T-cell (primary cell): Measurements from ENCODE around the gene GPR63. TPM values are rescaled to one million over a fixed set of nuclear protein-coding genes. Genes with fewer than 3 reads are reported as not detected.

Source experiments
- ATAC-seq, 4 experiments: fragments of 200-7000 bp in 3 of 4; fragments of 150-1000 bp in 1 of 4; cut with Tn5 transposase; replicated peaks in 1 of 4; 1 replicate in 3 of 4; 2 replicates in 1 of 4; pipeline ENCODE4 v1.10.0; 2021; ENCODE audit warnings: moderate library complexity in 3 of 4, mild to moderate bottlenecking in 2 of 4, moderate number of reproducible peaks in 1 of 4
- CTCF ChIA-PET, 2 donors: fragments of 300-600 bp; sonication (Branson Sonifier 250); formaldehyde crosslinking; loops; one replicate each; lab custom pipeline; 2022; ENCODE audit warnings: antibody characterized with exemption in 2 of 2; lab: Charles Lee
- POLR2A ChIA-PET, 2 donors: fragments of 300-600 bp; sonication (Branson Sonifier 250); formaldehyde crosslinking; loops; one replicate each; lab custom pipeline; 2022; ENCODE audit warnings: antibody characterized with exemption in 2 of 2; lab: Charles Lee
- DNase-seq, 35 experiments: peaks; one replicate each; pipeline versions ENCODE4 v3.0.0 to v3.0.0-alpha.2; 2013 to 2023
- H3K27ac ChIP-seq: one replicate; pipeline ENCODE4 v1.5.1; 2013; ENCODE audit warnings: low read length
- H3K27me3 ChIP-seq, 2 experiments: replicated peaks in 1 of 2; 1 replicate in 1 of 2; 2 replicates in 1 of 2; pipeline versions ENCODE4 v1.6.1 to v1.7.0; 2013; ENCODE audit warnings: low read length in 1 of 2, mixed read lengths in 1 of 2; ENCODE audit not compliant: control insufficient read depth in 2 of 2, insufficient read depth in 2 of 2; ENCODE audit errors: extremely low read depth in 1 of 2
- H3K36me3 ChIP-seq, 2 donors: 1 replicate in 1 of 2; 2 replicates in 1 of 2; pipeline versions ENCODE4 v1.6.1 to v1.7.0; 2013; ENCODE audit warnings: low read length in 1 of 2; ENCODE audit not compliant: control insufficient read depth in 2 of 2, insufficient read depth in 1 of 2; ENCODE audit errors: extremely low read depth in 1 of 2
- H3K4me1 ChIP-seq, 2 experiments: 1 replicate in 1 of 2; 2 replicates in 1 of 2; pipeline versions ENCODE4 v1.6.1 to v1.7.0; 2013; ENCODE audit warnings: low read length in 2 of 2, mixed read lengths in 1 of 2; ENCODE audit not compliant: insufficient read depth in 2 of 2, control insufficient read depth in 1 of 2; ENCODE audit errors: extremely low read depth in 1 of 2
- H3K4me3 ChIP-seq, 2 donors: 1 replicate in 1 of 2; 2 replicates in 1 of 2; pipeline versions ENCODE4 v1.5.1 to v1.7.0; 2013; ENCODE audit warnings: mild to moderate bottlenecking in 2 of 2, low read length in 1 of 2, moderate library complexity in 1 of 2; ENCODE audit not compliant: control insufficient read depth in 1 of 2; ENCODE audit errors: extremely low read depth in 1 of 2
- H3K9me3 ChIP-seq: 2 replicates; pipeline ENCODE4 v1.7.0; 2013
- H3K27ac Mint-ChIP-seq, 2 donors: one replicate each; pipeline ENCODE4 v1.8.0; 2020 to 2021; ENCODE audit warnings: mild to moderate bottlenecking in 2 of 2, mixed read lengths in 2 of 2
- H3K27me3 Mint-ChIP-seq, 2 donors: one replicate each; pipeline ENCODE4 v1.8.0; 2021 to 2022; ENCODE audit warnings: mixed read lengths in 2 of 2
- H3K36me3 Mint-ChIP-seq: one replicate; pipeline ENCODE4 v1.8.0; 2021; ENCODE audit warnings: mixed read lengths
- H3K4me1 Mint-ChIP-seq, 3 donors: one replicate each; pipeline ENCODE4 v1.8.0; 2020 to 2022; ENCODE audit warnings: mixed read lengths in 3 of 3, mild to moderate bottlenecking in 1 of 3
- H3K4me3 Mint-ChIP-seq, 3 donors: one replicate each; pipeline ENCODE4 v1.8.0; 2020 to 2022; ENCODE audit warnings: mild to moderate bottlenecking in 3 of 3, mixed read lengths in 3 of 3, moderate library complexity in 3 of 3
- H3K9me3 Mint-ChIP-seq, 3 donors: one replicate each; pipeline ENCODE4 v1.8.0; 2020 to 2022; ENCODE audit warnings: mixed read lengths in 3 of 3
- WGBS: methylation state at CpG from one replicate; pipeline ENCODE4 v1.1.5; 2013; ENCODE audit warnings: missing lambda C conversion rate; ENCODE audit not compliant: insufficient coverage; 5-methylcytosine and 5-hydroxymethylcytosine counted together
- total RNA-seq, 35 experiments: library from RNA in 6 of 35; stranded (reverse) in 6 of 35; fragments of 120-200 nt in 1 of 35; gene quantifications; one replicate each; pipeline versions ENCODE4 v1.2.1 to v1.2.4 and lab custom pipeline; 2013 to 2026

The GPR63 gene
- total RNA-seq, 5 donors from 2014 or later (not counting 1 experiment from before 2014, with no cell fraction given) = 0.25 to 0.92 (median 0.67) TPM

DNA sequence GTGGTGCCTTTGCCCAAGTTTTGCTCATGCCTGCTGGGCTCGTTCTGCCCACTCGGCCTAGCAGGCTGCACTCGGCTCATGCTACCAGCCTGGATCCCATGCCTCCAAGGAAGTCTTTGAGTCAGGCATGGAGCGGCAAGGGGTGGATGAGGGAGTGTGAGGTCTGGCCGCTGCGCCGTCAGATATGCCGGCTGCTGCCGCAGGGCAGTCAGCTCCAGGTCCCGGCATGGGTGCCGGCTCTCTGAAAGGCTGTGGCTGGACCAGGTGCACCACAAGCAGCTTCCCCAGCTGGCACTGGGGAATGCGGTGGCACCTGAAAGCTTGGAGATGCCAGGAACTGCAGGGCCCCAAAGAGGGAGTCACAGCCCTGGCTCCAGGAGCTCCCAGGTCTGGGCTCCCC, 75.5 kb downstream of the GPR63 start:
- Mint-ChIP-seq H3K4me1 (no peaks in the 10 kb centered on the region), H3K9me3 (no peaks in the 10 kb centered on the region), H3K27ac (no peak overlapping the region), H3K4me3 (no peak overlapping the region), H3K27me3 (peaks cover 0 to 2% of the 10 kb centered on the region in 2 donors), H3K36me3 (no peaks in the 10 kb centered on the region)
- H3K36me3 ChIP-seq = no peaks in the 10 kb centered on the region
- DNase-seq = no peak
- H3K4me1 ChIP-seq = no peaks in the 10 kb centered on the region
- ATAC-seq = no peak
- H3K9me3 ChIP-seq = no peaks in the 10 kb centered on the region
- POLR2A ChIA-PET = no interaction called here
- H3K27me3 ChIP-seq = peaks cover 4 to 6% of the 10 kb centered on the region in 2 experiments
- H3K27ac ChIP-seq = no peak overlapping the region
- H3K4me3 ChIP-seq = no peak overlapping the region
- CTCF ChIA-PET = no interaction called here
- WGBS = 99% methylated on average over 10 of the region's 12 CpGs

DNA sequence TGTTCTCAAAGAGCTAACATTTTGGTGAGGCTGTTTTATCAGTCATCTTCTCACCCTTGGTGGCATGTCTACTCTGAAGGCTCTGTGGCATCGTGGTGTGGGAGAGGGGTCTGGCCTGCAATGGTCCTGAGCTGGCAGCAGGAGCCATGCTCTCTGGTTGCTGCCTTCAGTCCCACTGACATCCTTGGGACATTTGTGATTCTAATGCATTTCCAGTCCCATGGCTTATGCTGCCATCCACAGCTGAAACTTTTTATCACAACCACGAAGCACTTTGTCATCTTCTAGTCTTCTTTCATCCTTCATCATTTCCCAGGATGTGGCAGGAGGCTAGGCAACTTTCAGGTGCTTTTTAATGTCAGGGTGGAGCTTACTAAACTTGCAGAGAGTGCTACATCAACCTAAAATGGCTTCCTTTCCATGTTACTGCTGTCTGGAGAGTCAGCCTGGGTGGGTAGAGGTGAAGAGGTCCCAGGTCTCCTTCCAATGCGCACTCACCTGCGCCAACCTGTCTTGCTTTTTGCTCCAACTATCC, 77.1 kb downstream of the GPR63 start:
- no peak overlapping the region for H3K4me3 ChIP-seq
- ChIA-PET POLR2A (interaction anchor here in 1 of 2 donors (0.7 kb wide), 1 partner anchor 36 kb away, joined by 4 read pairs; no protein-coding TSS in a partner anchor), CTCF (no interaction called here)
- Mint-ChIP-seq H3K9me3 (no peaks in the 10 kb centered on the region), H3K4me3 (no peak overlapping the region), H3K27me3 (peaks cover under 1 to 8% of the 10 kb centered on the region in 2 donors), H3K27ac (no peak overlapping the region), H3K4me1 (no peaks in the 10 kb centered on the region), H3K36me3 (no peaks in the 10 kb centered on the region)
- WGBS = no CpG with 5 or more reads among the region's 4 CpGs
- no peak for ATAC-seq
- DNase-seq = no peak
- H3K36me3 ChIP-seq = no peaks in the 10 kb centered on the region
- peaks cover 4 to 6% of the 10 kb centered on the region in 2 experiments for H3K27me3 ChIP-seq
- H3K27ac ChIP-seq = no peak overlapping the region
- no peaks in the 10 kb centered on the region for H3K4me1 ChIP-seq
- no peaks in the 10 kb centered on the region for H3K9me3 ChIP-seq

DNA sequence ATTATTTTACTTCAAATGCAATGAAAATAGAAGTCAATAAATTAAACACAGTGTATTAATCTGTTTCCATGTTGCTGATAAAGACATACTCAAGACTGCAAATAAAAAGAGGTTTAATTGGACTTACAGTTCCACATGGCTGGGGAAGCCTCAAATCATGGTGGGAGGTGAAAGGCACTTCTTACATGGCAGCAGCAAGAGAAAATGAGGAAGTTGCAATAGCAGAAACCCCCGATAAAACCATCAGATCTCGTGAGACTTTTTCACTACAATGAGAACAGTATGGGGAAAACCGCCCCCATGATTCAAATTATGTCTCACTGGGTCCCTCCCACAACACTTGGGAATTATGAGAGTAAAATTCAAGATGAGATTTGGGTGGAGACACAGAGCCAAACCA, 82.2 kb downstream of the GPR63 start:
- WGBS = no CpG with 5 or more reads among the region's 3 CpGs
- H3K36me3 ChIP-seq = no peaks in the 10 kb centered on the region

DNA sequence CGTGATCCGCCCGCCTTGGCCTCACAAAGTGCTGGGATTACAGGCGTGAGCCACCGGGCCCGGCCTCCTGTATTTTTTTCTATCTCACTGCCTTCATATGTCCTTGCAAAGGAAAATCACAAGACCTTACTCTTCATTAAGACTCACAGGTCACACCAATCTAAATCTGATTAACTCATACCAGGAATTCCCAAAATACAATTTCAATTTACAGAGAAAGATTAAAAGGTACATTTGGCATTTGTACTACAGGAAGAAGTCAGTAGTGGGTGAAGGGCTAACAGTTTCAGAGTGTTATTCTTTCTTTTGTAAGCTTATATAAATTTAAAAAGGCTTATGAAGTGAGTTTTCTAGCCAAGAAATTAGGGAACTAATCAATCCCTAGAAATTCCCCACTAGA, 87.4 kb downstream of the GPR63 start:
- ChIA-PET CTCF (no interaction called here), POLR2A (no interaction called here)
- 92% methylated on average over 5 of the region's 6 CpGs for WGBS

More for the DNA sequence above, 82.2 kb downstream of the GPR63 start:
- Histone ChIP-seq H3K4me3 (no peak overlapping the region), H3K27me3 (peaks cover 0 to 2% of the 10 kb centered on the region in 2 experiments), H3K9me3 (no peaks in the 10 kb centered on the region), H3K27ac (no peak overlapping the region), H3K4me1 (no peaks in the 10 kb centered on the region)
- Mint-ChIP-seq H3K36me3 (no peaks in the 10 kb centered on the region), H3K27ac (no peak overlapping the region), H3K27me3 (peaks cover 28 to 39% of the 10 kb centered on the region in 2 donors), H3K9me3 (no peaks in the 10 kb centered on the region), H3K4me1 (no peaks in the 10 kb centered on the region), H3K4me3 (no peak overlapping the region)
- ChIA-PET CTCF (no interaction called here), POLR2A (no interaction called here)
- DNase-seq (no peak), ATAC-seq (no peak)

More for the DNA sequence above, 87.4 kb downstream of the GPR63 start:
- Mint-ChIP-seq H3K27me3 (peaks cover 28 to 37% of the 10 kb centered on the region in 2 donors), H3K4me3 (no peak overlapping the region), H3K27ac (no peak overlapping the region), H3K4me1 (no peaks in the 10 kb centered on the region), H3K9me3 (no peaks in the 10 kb centered on the region), H3K36me3 (no peaks in the 10 kb centered on the region)
- Histone ChIP-seq H3K36me3 (no peaks in the 10 kb centered on the region), H3K9me3 (no peaks in the 10 kb centered on the region), H3K4me1 (no peaks in the 10 kb centered on the region), H3K4me3 (no peak overlapping the region), H3K27me3 (peaks cover 0 to 2% of the 10 kb centered on the region in 2 experiments), H3K27ac (no peak overlapping the region)
- ATAC-seq (no peak), DNase-seq (no peak)

Other genes with a start within 250 kb of the GPR63 start
- gene NDUFAF4, start 60.4 kb upstream of the GPR63 start, total RNA-seq = 10 to 100 TPM; 22.1 to 29.0 (median 24.5) TPM
- 1 to 10 TPM; 2.3 to 4.5 (median 3.1) TPM for gene KLHL32, start 87.3 kb upstream of the GPR63 start, total RNA-seq